Tibial nerve (tissue), 4 donors: ENCODE measurements around the gene LECT2.

Source experiments
- EP300 ChIP-seq, 2 donors: sonication (generic); formaldehyde crosslinking; IDR thresholded peaks; one replicate each; pipeline ENCODE4 v1.6.1; 2017; ENCODE audit warnings: antibody characterized with exemption in 2 of 2, mild to moderate bottlenecking in 1 of 2
- POLR2A ChIP-seq, 2 donors: fragments of 450-650 bp; IDR thresholded peaks; one replicate each; pipeline ENCODE4 v1.6.1; 2017; ENCODE audit warnings: antibody characterized with exemption in 2 of 2, mild to moderate bottlenecking in 2 of 2, moderate library complexity in 2 of 2
- TF ChIP-seq, protein P1 (sequence below), 5 experiments: fragments of 200-600 bp in 3 of 5; fragments of 450-650 bp in 2 of 5; sonication (generic) in 3 of 5; IDR thresholded peaks; one replicate each; pipeline ENCODE4 v1.5.1; 2016 to 2019; ENCODE audit warnings: antibody characterized with exemption in 5 of 5, mild to moderate bottlenecking in 3 of 5, moderate library complexity in 2 of 5

DNA sequence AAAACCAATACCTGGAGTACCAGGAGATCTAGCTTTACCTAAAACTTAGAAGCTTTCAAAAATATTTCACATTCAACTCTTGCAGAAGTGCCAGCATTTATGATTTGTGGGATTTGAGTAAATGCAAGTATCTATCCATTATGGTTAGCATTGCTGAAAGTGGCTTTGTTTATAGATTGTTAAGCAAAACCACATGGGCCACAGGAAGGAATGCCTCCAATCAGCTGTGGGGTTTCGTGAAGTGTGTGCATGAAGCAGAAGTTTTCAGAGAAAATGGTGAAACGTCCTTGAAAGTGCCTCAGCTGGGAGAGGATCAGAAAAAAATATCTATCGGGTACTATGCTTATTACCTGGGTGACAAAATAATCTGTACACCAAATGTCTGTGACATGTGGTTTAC lies 4.2 kb downstream of the LECT2 start:
- TF ChIP-seq, protein P1, sequence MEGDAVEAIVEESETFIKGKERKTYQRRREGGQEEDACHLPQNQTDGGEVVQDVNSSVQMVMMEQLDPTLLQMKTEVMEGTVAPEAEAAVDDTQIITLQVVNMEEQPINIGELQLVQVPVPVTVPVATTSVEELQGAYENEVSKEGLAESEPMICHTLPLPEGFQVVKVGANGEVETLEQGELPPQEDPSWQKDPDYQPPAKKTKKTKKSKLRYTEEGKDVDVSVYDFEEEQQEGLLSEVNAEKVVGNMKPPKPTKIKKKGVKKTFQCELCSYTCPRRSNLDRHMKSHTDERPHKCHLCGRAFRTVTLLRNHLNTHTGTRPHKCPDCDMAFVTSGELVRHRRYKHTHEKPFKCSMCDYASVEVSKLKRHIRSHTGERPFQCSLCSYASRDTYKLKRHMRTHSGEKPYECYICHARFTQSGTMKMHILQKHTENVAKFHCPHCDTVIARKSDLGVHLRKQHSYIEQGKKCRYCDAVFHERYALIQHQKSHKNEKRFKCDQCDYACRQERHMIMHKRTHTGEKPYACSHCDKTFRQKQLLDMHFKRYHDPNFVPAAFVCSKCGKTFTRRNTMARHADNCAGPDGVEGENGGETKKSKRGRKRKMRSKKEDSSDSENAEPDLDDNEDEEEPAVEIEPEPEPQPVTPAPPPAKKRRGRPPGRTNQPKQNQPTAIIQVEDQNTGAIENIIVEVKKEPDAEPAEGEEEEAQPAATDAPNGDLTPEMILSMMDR (IDR thresholded peaks at IDR 0.05): no peak
- no peak for TF ChIP-seq POLR2A (IDR thresholded peaks at IDR 0.05)
- TF ChIP-seq EP300 (IDR thresholded peaks at IDR 0.05): no peak
